Measurements from ENCODE around the gene MVD.
"Not testable (repeated sequence)": the region's sequence is repeated elsewhere in the genome, so short reads cannot be mapped to it uniquely, and the experiment has no call there.

MVD gene

GRCh38 chr16:88622866-88623265 is 40.0 kb downstream of the MVD start:
- no peak for DNase-seq

GRCh38 chr16:88622125-88622524 is 40.8 kb downstream of the MVD start:
- DNase-seq = no peak

- DNase-seq = no peak
Measured at GRCh38 chr16:88619859-88620815, 42.8 kb downstream of the MVD start.

- no peak for DNase-seq
Measured at GRCh38 chr16:88618956-88619667, 43.8 kb downstream of the MVD start.

GRCh38 chr16:88618182-88618955 is 44.5 kb downstream of the MVD start:
- no peak for DNase-seq

GRCh38 chr16:88617268-88618031 is 45.4 kb downstream of the MVD start:
- no peak for DNase-seq

- no peak for DNase-seq
Measured at GRCh38 chr16:88616736-88617135, 46.2 kb downstream of the MVD start.

GRCh38 chr16:88616320-88616719 is 46.6 kb downstream of the MVD start:
- DNase-seq = no peak

GRCh38 chr16:88614818-88615580 is 47.9 kb downstream of the MVD start:
- no peak for DNase-seq

GRCh38 chr16:88613911-88614817 is 48.7 kb downstream of the MVD start:
- DNase-seq = no peak

GRCh38 chr16:88613293-88613692 is 49.6 kb downstream of the MVD start:
- no peak for DNase-seq

GRCh38 chr16:88610909-88611812 is 51.7 kb downstream of the MVD start:
- DNase-seq = no peak

- DNase-seq = no peak
Measured at GRCh38 chr16:88610080-88610479, 52.8 kb downstream of the MVD start.

GRCh38 chr16:88609426-88609825 is 53.5 kb downstream of the MVD start:
- DNase-seq = not testable (repeated sequence)

GRCh38 chr16:88608076-88608475 is 54.8 kb downstream of the MVD start:
- no peak for DNase-seq

GRCh38 chr16:88606148-88606757 is 56.6 kb downstream of the MVD start:
- DNase-seq = no peak

- no peak for DNase-seq
Measured at GRCh38 chr16:88605186-88606147, 57.4 kb downstream of the MVD start.

- no peak for DNase-seq
Measured at GRCh38 chr16:88602091-88602490, 60.8 kb downstream of the MVD start.
